Mesendoderm (in vitro differentiated cells): Measurements from ENCODE around the gene CGRRF1.

Experiments used
- DNase-seq: peaks from one replicate; pipeline ENCODE4 v3.0.0; 2013
- H2AK5ac ChIP-seq: 2 replicates; pipeline ENCODE4 v1.6.1; 2013; ENCODE audit warnings: low read length, inconsistent platforms
- H2BK120ac ChIP-seq: 2 replicates; pipeline ENCODE4 v1.6.1; 2013; ENCODE audit warnings: low read depth, mild to moderate bottlenecking, low read length, moderate library complexity, mixed read lengths
- H2BK15ac ChIP-seq: replicated peaks from 2 replicates; pipeline ENCODE4 v1.6.1; 2013; ENCODE audit warnings: low read depth, mild to moderate bottlenecking, moderate library complexity
- H2BK5ac ChIP-seq: 2 replicates; pipeline ENCODE4 v1.6.1; 2013; ENCODE audit warnings: low read length, inconsistent platforms
- H3K18ac ChIP-seq: 2 replicates; pipeline ENCODE4 v1.6.1; 2013; ENCODE audit warnings: mild to moderate bottlenecking, low read length, mixed read lengths
- H3K23ac ChIP-seq: one replicate; pipeline ENCODE4 v1.6.1; 2013; ENCODE audit warnings: low read length
- H3K27ac ChIP-seq: 2 replicates; pipeline ENCODE4 v1.5.1; 2013; ENCODE audit warnings: low read depth, mild to moderate bottlenecking, inconsistent platforms, low read length, moderate library complexity
- H3K27me3 ChIP-seq: 2 replicates; pipeline ENCODE4 v1.6.1; 2013; ENCODE audit warnings: low read length, control low read depth, mild to moderate bottlenecking, inconsistent platforms; ENCODE audit not compliant: insufficient read depth, poor library complexity
- H3K36me3 ChIP-seq: 2 replicates; pipeline ENCODE4 v1.6.1; 2013; ENCODE audit warnings: low read length, inconsistent platforms; ENCODE audit not compliant: control insufficient read depth, insufficient read depth
- H3K4ac ChIP-seq: one replicate; pipeline ENCODE4 v1.6.1; 2013; ENCODE audit warnings: low read depth, mild to moderate bottlenecking, low read length, moderate library complexity
- H3K4me1 ChIP-seq: 2 replicates; pipeline ENCODE4 v1.6.1; 2013; ENCODE audit warnings: low read depth, low read length, inconsistent platforms; ENCODE audit not compliant: control insufficient read depth
- H3K4me2 ChIP-seq: 2 replicates; pipeline ENCODE4 v1.6.1; 2013; ENCODE audit warnings: low read length
- H3K4me3 ChIP-seq: 2 replicates; pipeline ENCODE4 v1.5.1; 2013; ENCODE audit warnings: mild to moderate bottlenecking, low read length
- H3K56ac ChIP-seq: one replicate; pipeline ENCODE4 v1.6.1; 2013; ENCODE audit warnings: low read length
- H3K79me1 ChIP-seq: 2 replicates; pipeline ENCODE4 v1.6.1; 2013; ENCODE audit warnings: low read length, inconsistent platforms
- H3K79me2 ChIP-seq: 2 replicates; pipeline ENCODE4 v1.6.1; 2013; ENCODE audit warnings: mild to moderate bottlenecking, low read length; ENCODE audit not compliant: control insufficient read depth, insufficient read depth
- H3K9ac ChIP-seq: 2 replicates; pipeline ENCODE4 v1.6.1; 2013; ENCODE audit warnings: low read length, inconsistent platforms
- H4K5ac ChIP-seq: one replicate; pipeline ENCODE4 v1.6.1; 2013; ENCODE audit warnings: low read length
- H4K8ac ChIP-seq: one replicate; pipeline ENCODE4 v1.6.1; 2013; ENCODE audit warnings: low read depth, mild to moderate bottlenecking, control low read depth, low read length, moderate library complexity
- WGBS: extraction: QIAGEN DNeasy Blood & Tissue Kit; methylation state at CpG from one replicate; pipeline ENCODE4 v1.1.7; 2013; ENCODE audit warnings: low lambda C conversion rate, missing lambda C conversion rate; ENCODE audit not compliant: insufficient coverage; ENCODE audit errors: extremely low coverage; 5-methylcytosine and 5-hydroxymethylcytosine counted together

CGRRF1 gene

DNA sequence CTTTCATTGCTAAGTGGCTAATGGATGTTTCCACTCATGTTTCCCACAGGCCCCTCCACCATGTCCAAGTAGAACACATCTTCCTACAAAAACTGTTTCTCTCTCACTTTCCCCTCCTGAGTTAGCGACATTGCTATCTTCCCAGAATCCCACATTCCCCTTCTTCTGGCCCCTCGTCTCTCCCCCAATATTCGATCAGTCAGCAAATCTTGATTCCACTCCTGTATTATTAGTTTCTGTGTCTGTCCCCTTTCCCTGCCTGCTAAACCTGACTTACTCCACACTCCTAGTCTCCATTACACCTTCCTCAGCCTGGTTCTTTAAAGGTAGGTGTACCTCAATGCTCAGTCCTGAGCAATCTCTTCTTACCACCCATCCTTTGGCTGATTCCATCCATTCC is 37.9 kb downstream of the CGRRF1 start:
- DNase-seq, result no peak
- WGBS, result no CpG with 5 or more reads among the region's 3 CpGs

DNA sequence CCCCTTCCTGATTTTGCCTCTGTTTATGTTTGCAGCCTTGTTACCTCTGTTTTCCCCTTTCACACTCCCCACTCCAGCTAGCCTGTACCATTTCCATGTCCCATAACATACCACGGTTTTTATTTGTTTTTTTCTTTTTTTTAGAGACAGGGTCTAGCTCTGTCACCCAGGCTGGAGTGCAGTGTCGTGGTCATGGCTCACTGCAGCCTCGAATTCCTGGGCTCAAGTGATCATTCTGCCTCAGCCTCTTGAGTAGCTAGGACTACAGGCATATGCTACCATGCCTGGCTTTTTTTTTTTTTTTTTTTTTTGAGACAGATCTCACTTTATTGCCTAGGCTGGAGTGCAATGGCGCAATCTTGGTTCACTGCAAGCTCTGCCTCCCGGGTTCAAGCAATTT is 38.8 kb downstream of the CGRRF1 start:
- Histone ChIP-seq H2AK5ac (no peak overlapping the region), H4K5ac (no peak overlapping the region), H3K79me2 (no peaks in the 10 kb centered on the region), H3K4me2 (no peak overlapping the region), H3K36me3 (no peaks in the 10 kb centered on the region), H3K4me1 (no peaks in the 10 kb centered on the region), H3K56ac (no peak overlapping the region), H3K27ac (no peak overlapping the region), H3K4me3 (no peak overlapping the region), H2BK120ac (no peak overlapping the region), H3K9ac (no peak overlapping the region), H3K79me1 (no peaks in the 10 kb centered on the region), H2BK15ac (no peak overlapping the region), H4K8ac (no peak overlapping the region), H3K4ac (no peak overlapping the region), H3K18ac (no peak overlapping the region), H2BK5ac (no peak overlapping the region), H3K27me3 (no peaks in the 10 kb centered on the region), H3K23ac (no peak overlapping the region)
- no peak for DNase-seq
- no CpG with 5 or more reads among the region's 5 CpGs for WGBS

More for the DNA sequence above, 37.9 kb downstream of the CGRRF1 start:
- H3K9ac ChIP-seq, result no peak overlapping the region
- no peaks in the 10 kb centered on the region for H3K79me1 ChIP-seq
- no peak overlapping the region for H3K23ac ChIP-seq
- H2BK120ac ChIP-seq, result no peak overlapping the region
- H2BK15ac ChIP-seq, result no peak overlapping the region
- H2BK5ac ChIP-seq, result no peak overlapping the region
- H3K36me3 ChIP-seq, result no peaks in the 10 kb centered on the region
- no peaks in the 10 kb centered on the region for H3K27me3 ChIP-seq
- no peak overlapping the region for H3K4me3 ChIP-seq
- H2AK5ac ChIP-seq, result no peak overlapping the region
- no peak overlapping the region for H3K18ac ChIP-seq
- no peak overlapping the region for H4K8ac ChIP-seq
- no peak overlapping the region for H3K56ac ChIP-seq
- no peaks in the 10 kb centered on the region for H3K79me2 ChIP-seq
- no peaks in the 10 kb centered on the region for H3K4me1 ChIP-seq
- H4K5ac ChIP-seq, result no peak overlapping the region
- H3K4ac ChIP-seq, result no peak overlapping the region
- H3K4me2 ChIP-seq, result no peak overlapping the region
- H3K27ac ChIP-seq, result no peak overlapping the region

DNA sequence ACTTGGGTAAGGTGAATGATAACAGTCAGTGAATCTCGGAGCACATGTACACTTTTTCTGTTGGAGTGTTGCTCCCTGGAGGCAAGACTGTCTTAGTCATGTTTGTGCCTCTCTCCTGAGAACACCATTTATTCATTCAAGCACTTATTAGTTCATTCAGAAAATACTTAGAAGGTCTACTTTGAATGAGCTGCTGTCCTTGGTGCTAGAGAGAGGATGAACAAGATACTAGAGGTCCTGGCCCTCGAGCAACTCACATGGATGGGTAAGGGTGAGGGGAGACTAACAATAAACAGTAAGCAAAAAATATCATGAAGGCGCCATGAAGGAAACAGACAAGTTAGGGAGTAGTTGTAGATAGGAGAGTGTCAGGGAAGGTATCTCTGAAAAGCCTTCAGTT is 40.2 kb downstream of the CGRRF1 start:
- Histone ChIP-seq H4K8ac (no peak overlapping the region), H3K27ac (no peak overlapping the region), H3K4me2 (no peak overlapping the region), H3K18ac (no peak overlapping the region), H3K27me3 (no peaks in the 10 kb centered on the region), H4K5ac (no peak overlapping the region), H3K79me2 (no peaks in the 10 kb centered on the region), H3K4me3 (no peak overlapping the region), H3K9ac (no peak overlapping the region), H3K4me1 (no peaks in the 10 kb centered on the region), H3K23ac (no peak overlapping the region), H2AK5ac (no peak overlapping the region), H3K56ac (no peak overlapping the region), H2BK15ac (no peak overlapping the region), H3K4ac (no peak overlapping the region), H2BK5ac (no peak overlapping the region), H3K79me1 (no peaks in the 10 kb centered on the region), H3K36me3 (no peaks in the 10 kb centered on the region), H2BK120ac (no peak overlapping the region)
- WGBS, result no CpG with 5 or more reads among the region's 3 CpGs
- peak; percentile 34 for DNase-seq

DNA sequence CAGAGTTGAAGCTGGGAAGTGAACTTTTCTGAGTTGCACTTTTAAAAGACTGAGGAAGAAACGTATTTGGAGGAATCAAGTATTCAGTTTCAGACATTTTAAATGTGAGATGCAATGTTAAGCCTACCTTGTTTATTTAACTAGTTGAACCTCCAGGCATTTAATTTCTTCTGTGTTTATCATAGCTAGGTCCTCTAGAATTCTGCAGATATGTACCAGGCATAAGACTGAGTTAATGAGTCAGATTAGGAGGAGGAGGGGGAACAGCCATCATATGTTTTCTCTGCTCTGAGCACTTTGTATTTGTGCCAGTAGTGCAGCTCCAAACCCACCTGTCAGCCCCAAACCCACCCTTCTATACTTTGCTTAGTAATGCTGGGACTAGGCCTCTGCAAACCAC is 40.8 kb downstream of the CGRRF1 start:
- H3K79me1 ChIP-seq, result no peaks in the 10 kb centered on the region

DNA sequence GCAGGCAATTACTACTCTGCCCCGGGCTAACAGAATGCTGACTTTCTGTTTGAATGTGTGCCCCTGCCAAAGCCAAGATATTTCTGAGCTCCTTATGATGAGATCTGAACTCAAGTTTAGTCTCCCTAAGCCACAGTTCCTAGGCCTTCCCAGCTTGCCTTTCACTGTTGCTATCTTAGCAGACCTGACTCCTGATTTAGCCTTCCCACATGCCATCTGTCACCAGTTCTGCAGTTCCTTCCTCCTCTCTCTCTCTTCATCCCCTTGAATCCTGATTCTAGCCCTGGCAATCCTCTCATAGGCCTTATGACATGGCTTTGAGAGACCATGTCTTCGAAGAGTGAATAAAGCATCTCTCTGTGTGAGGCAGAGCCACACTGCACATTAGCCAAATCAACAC is 44.7 kb downstream of the CGRRF1 start:
- H3K18ac ChIP-seq, result no peak overlapping the region
- H3K4me2 ChIP-seq, result no peak overlapping the region
- no peaks in the 10 kb centered on the region for H3K79me2 ChIP-seq
- H4K5ac ChIP-seq, result no peak overlapping the region
- H3K36me3 ChIP-seq, result no peaks in the 10 kb centered on the region
- H3K4me3 ChIP-seq, result no peak overlapping the region
- no peak overlapping the region for H3K27ac ChIP-seq
- H3K9ac ChIP-seq, result no peak overlapping the region
- no peak overlapping the region for H2AK5ac ChIP-seq
- no peaks in the 10 kb centered on the region for H3K79me1 ChIP-seq
- H2BK5ac ChIP-seq, result no peak overlapping the region
- H3K27me3 ChIP-seq, result no peaks in the 10 kb centered on the region
- H2BK15ac ChIP-seq, result no peak overlapping the region
- DNase-seq, result no peak
- H3K23ac ChIP-seq, result no peak overlapping the region
- H4K8ac ChIP-seq, result no peak overlapping the region
- no CpG with 5 or more reads among the region's 2 CpGs for WGBS
- no peak overlapping the region for H2BK120ac ChIP-seq
- no peak overlapping the region for H3K4ac ChIP-seq
- no peak overlapping the region for H3K56ac ChIP-seq
- H3K4me1 ChIP-seq, result no peaks in the 10 kb centered on the region

More for the DNA sequence above, 40.8 kb downstream of the CGRRF1 start:
- Histone ChIP-seq H4K8ac (no peak overlapping the region), H3K27me3 (no peaks in the 10 kb centered on the region), H3K4ac (no peak overlapping the region), H3K9ac (no peak overlapping the region), H3K4me3 (no peak overlapping the region), H3K4me1 (no peaks in the 10 kb centered on the region), H3K23ac (no peak overlapping the region), H3K56ac (no peak overlapping the region), H3K18ac (no peak overlapping the region), H2BK120ac (no peak overlapping the region), H2BK5ac (no peak overlapping the region), H3K27ac (no peak overlapping the region), H2AK5ac (no peak overlapping the region), H4K5ac (no peak overlapping the region), H2BK15ac (no peak overlapping the region), H3K4me2 (no peak overlapping the region), H3K79me2 (no peaks in the 10 kb centered on the region), H3K36me3 (no peaks in the 10 kb centered on the region)
- no peak for DNase-seq
- no CpG with 5 or more reads among the region's 1 CpG for WGBS

- H3K36me3 ChIP-seq, result no peaks in the 10 kb centered on the region
- no peaks in the 10 kb centered on the region for H3K4me1 ChIP-seq
- H3K56ac ChIP-seq, result no peak overlapping the region
- WGBS, result no CpG with 5 or more reads among the region's 2 CpGs
- H3K79me2 ChIP-seq, result no peaks in the 10 kb centered on the region
- H3K4ac ChIP-seq, result no peak overlapping the region
- H3K27ac ChIP-seq, result no peak overlapping the region
- H2BK120ac ChIP-seq, result no peak overlapping the region
- no peak overlapping the region for H4K8ac ChIP-seq
- no peak overlapping the region for H2BK5ac ChIP-seq
- no peak overlapping the region for H3K18ac ChIP-seq
- no peak overlapping the region for H4K5ac ChIP-seq
- no peak overlapping the region for H2AK5ac ChIP-seq
- H2BK15ac ChIP-seq, result no peak overlapping the region
- no peak overlapping the region for H3K9ac ChIP-seq
- no peaks in the 10 kb centered on the region for H3K27me3 ChIP-seq
- H3K4me2 ChIP-seq, result no peak overlapping the region
- DNase-seq, result no peak
- H3K4me3 ChIP-seq, result no peak overlapping the region
- no peaks in the 10 kb centered on the region for H3K79me1 ChIP-seq
- H3K23ac ChIP-seq, result no peak overlapping the region
These were observed 45.9 kb downstream of the CGRRF1 start for GRCh38 chr14:54555651-54556050.
